GM12865 (cell line): ENCODE data around the gene DCLK1.
"Not testable (repeated sequence)": the region's sequence is repeated elsewhere in the genome, so short reads cannot be mapped to it uniquely, and the experiment has no call there.

Experiments
- DNase-seq: peaks from one replicate; pipeline ENCODE4 v3.0.0; 2010; ENCODE audit warnings: low read depth
- H3K4me3 ChIP-seq: 2 replicates; pipeline ENCODE4 v1.5.1; 2011; ENCODE audit warnings: mild to moderate bottlenecking, low read depth, low read length, control low read depth
- CTCF ChIP-seq: IDR thresholded peaks from 2 replicates; pipeline ENCODE4 v1.5.1; 2011; ENCODE audit warnings: low read length, control low read depth, low read depth, inconsistent platforms; ENCODE audit not compliant: insufficient read depth; ENCODE audit errors: missing control alignments

DCLK1 gene

GRCh38 chr13:36082806-36083205, 48.4 kb downstream of the DCLK1 start:
- no peak overlapping the region for H3K4me3 ChIP-seq
- TF ChIP-seq CTCF: no peak
- no peak for DNase-seq

GRCh38 chr13:36082396-36082795, 48.8 kb downstream of the DCLK1 start:
- TF ChIP-seq CTCF: no peak
- no peak for DNase-seq
- H3K4me3 ChIP-seq: no peak overlapping the region

GRCh38 chr13:36076211-36076610, 55.0 kb downstream of the DCLK1 start:
- no peak for DNase-seq
- TF ChIP-seq CTCF: no peak

GRCh38 chr13:36074659-36075058, 56.5 kb downstream of the DCLK1 start:
- no peak overlapping the region for H3K4me3 ChIP-seq

More at GRCh38 chr13:36076211-36076610, 55.0 kb downstream of the DCLK1 start:
- H3K4me3 ChIP-seq: no peak overlapping the region

GRCh38 chr13:36072152-36072935, 58.8 kb downstream of the DCLK1 start:
- H3K4me3 ChIP-seq: no peak overlapping the region
- no peak for TF ChIP-seq CTCF
- DNase-seq: no peak

More at GRCh38 chr13:36074659-36075058, 56.5 kb downstream of the DCLK1 start:
- no peak for DNase-seq
- TF ChIP-seq CTCF: no peak

GRCh38 chr13:36070504-36071192, 60.5 kb downstream of the DCLK1 start:
- DNase-seq, H3K4me3 ChIP-seq: not testable (repeated sequence)

- TF ChIP-seq CTCF: no peak
- no peak overlapping the region for H3K4me3 ChIP-seq
- no peak for DNase-seq
Observed at GRCh38 chr13:36069881-36070366, 61.3 kb downstream of the DCLK1 start.
